Activated naive CD4-positive, alpha-beta T cell treated with anti-CD3 and anti-CD28 coated beads for 36 hours (primary cell): Measurements from ENCODE around the gene UBTF. TPM values are rescaled to one million over a fixed set of nuclear protein-coding genes. Genes with fewer than 3 reads are reported as not detected.
A peak's percentile ranks its signal among the peaks of the same experiment; 100 is the strongest.

Source experiments
- CTCF ChIA-PET: fragments of 350-600 bp; sonication (Branson Sonifier 250); formaldehyde crosslinking; loops from one replicate; lab custom pipeline; 2021; ENCODE audit warnings: antibody characterized with exemption; lab: Charles Lee
- DNase-seq: peaks from one replicate; pipeline ENCODE4 v3.0.0-alpha.2; 2020
- H3K27ac Mint-ChIP-seq: one replicate; pipeline ENCODE4 v1.8.0; 2021; ENCODE audit warnings: mild to moderate bottlenecking, mixed read lengths
- H3K27me3 Mint-ChIP-seq: one replicate; pipeline ENCODE4 v1.8.0; 2021; ENCODE audit warnings: low read depth, mixed read lengths
- H3K36me3 Mint-ChIP-seq: one replicate; pipeline ENCODE4 v1.8.0; 2021; ENCODE audit warnings: low read depth, mixed read lengths
- H3K4me1 Mint-ChIP-seq: one replicate; pipeline ENCODE4 v1.8.0; 2021; ENCODE audit warnings: low read depth, mixed read lengths
- H3K4me3 Mint-ChIP-seq: one replicate; pipeline ENCODE4 v1.8.0; 2021; ENCODE audit warnings: mild to moderate bottlenecking, moderate library complexity, mixed read lengths
- H3K9me3 Mint-ChIP-seq: one replicate; pipeline ENCODE4 v1.8.0; 2021; ENCODE audit warnings: mixed read lengths
- intact Hi-C: fragments of 100-400 bp; cut with micrococcal nuclease; formaldehyde crosslinking; loops from one replicate; pipeline ENCODE4 v1.15.1; 2023
- total RNA-seq, 2 experiments: library from RNA; stranded (reverse); gene quantifications; one replicate each; pipeline ENCODE4 v1.2.3, GENCODE V29; 2021

The UBTF gene
- total RNA-seq, 2 experiments from 2014 or later, result 91.8 to 92.6 TPM

DNA sequence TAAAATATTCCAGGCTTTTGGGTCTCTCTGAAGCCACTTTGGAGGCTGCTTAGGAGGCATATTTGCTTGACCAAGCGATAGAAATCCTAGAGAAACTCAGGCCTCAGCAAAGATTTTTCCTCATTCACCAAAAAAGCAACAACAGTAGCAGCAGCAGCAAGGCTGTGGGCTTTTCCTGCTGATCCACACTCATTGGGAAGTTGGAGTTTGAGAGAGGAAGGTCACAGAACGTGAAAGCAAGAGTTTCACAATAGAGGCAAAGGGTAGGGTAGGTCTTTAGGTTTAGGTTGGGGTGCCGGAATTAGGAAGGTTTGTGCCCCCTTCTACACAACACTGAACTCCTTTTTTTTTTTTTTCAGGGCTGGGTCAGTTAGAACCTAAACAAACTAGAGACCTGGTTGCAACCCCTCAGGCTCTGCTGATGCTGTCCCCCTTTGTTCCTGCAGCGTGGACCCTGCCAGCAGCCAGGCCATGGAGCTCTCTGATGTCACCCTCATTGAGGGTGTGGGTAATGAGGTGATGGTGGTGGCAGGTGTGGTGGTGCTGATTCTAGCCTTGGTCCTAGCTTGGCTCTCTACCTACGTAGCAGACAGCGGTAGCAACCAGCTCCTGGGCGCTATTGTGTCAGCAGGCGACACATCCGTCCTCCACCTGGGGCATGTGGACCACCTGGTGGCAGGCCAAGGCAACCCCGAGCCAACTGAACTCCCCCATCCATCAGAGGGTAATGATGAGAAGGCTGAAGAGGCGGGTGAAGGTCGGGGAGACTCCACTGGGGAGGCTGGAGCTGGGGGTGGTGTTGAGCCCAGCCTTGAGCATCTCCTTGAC lies 30.7 kb downstream of the UBTF start:
- Mint-ChIP-seq H3K36me3 (peaks cover 10% of the 10 kb centered on the region), H3K9me3 (no peaks in the 10 kb centered on the region), H3K4me1 (peaks cover 34% of the 10 kb centered on the region), H3K27ac (peak overlapping the region; percentile 99), H3K4me3 (peak overlapping the region; percentile 100), H3K27me3 (no peaks in the 10 kb centered on the region)
- no peak for DNase-seq
- CTCF ChIA-PET, result interaction anchor here (1.7 to 3.4 kb wide), 3 partner anchors 14 to 142 kb away, joined by 4 to 15 read pairs (median 6); no protein-coding TSS in a partner anchor
- intact Hi-C loops, result no loop called here

DNA sequence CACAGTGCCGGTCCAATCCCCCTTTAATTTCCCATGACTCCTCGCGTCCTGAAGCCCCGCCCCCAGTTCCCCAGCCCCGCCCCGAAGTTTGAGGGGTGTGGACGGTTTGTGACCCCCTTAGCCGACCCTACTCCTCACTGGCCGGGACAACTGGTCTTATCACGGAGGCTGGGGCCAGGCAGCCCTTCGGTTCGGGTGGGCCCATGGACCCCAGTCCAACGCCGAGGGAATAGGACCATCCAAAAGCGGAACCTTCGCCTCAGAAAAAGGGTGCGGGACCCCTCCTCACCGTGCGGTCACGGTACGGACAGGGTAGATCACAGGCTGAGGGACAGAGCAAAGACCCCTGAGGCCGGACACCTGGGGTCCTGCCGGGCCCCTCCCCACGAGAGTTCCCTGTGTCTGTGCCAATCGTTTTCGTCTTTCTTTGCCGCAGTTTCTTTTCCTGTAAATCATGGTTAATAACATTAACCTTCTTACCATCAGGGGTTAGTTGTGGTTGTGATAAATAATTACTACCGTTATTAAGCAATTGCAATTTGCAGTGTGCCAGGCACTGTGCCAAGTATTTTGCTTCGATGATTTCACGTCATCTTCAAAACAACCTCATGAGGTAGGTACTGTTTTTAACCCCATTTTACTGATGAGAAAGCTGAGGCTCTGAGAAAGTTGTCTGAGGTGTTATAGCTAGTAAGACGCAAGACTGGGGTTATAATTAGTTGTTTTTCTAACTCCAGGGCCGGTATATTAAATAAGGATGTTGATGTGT lies 32.2 kb downstream of the UBTF start:
- peak; percentile 52 for DNase-seq
- no peaks in the 10 kb centered on the region for H3K27me3 Mint-ChIP-seq
- no peaks in the 10 kb centered on the region for H3K9me3 Mint-ChIP-seq
- H3K4me3 Mint-ChIP-seq, result peak overlapping the region; percentile 100
- CTCF ChIA-PET, result interaction anchor here (1.2 to 3.4 kb wide), 5 partner anchors 16 to 157 kb away, joined by 3 to 15 read pairs (median 6); partner anchors contain the start of gene UBTF
- intact Hi-C loops, result loop anchor here (2.0 kb wide), 2 partner anchors 23 to 65 kb away; partner anchors contain the start of gene HDAC5
- peak overlapping the region; percentile 99 for H3K27ac Mint-ChIP-seq
- H3K4me1 Mint-ChIP-seq, result peaks cover 38% of the 10 kb centered on the region
- H3K36me3 Mint-ChIP-seq, result peaks cover 7% of the 10 kb centered on the region

DNA sequence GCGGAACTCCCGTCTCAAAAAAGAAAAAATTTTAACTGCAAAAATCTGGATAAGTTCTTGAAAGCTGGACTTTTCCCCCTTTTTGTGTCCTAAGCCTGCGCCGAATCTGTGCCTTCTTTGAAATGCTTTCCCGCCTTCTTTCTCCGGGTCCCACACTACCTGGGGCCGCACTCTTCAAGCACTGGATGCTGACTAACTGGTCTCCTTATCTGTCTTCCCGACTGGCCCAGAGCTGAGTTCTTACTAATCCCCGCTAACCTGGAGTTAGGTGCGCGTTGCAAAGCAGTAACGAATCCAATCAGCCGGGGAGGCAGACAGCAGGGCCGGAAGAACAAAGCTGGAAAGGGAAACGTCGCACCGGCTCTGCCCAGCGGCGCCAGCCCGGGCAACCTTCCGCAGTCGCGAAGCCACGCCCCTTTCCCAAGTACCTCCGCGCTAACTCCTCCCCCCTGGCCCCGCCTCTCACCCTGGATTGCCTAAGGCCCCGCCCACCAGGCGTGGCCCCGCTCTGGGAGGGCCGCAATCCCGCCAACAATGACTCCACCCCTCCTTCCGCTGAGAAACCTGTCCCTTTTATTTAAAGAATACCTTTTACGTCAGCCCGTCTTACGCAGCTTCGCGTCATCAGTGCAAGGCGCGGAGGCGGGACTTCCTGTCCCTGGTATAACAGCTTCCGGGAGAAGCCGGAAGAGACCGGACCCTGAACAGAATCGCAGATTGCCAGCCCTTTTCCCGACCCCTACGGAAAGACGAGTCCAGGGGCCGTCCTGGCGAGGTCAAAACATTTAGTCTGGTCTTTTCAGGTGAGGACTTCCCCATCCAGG lies 33.0 kb downstream of the UBTF start, which contains the start of gene TMUB2:
Gene TMUB2, plus strand, starts transcription at position 666 of the 824 bp plus-strand sequence. CDS start 737 bp downstream, outside the sequence.
- CTCF ChIA-PET, result interaction anchor here (0.7 to 3.4 kb wide), 12 partner anchors 16 to 277 kb away, joined by 3 to 15 read pairs (median 4); partner anchors contain the start of genes FAM171A2 and UBTF
- Mint-ChIP-seq H3K27me3 (no peaks in the 10 kb centered on the region), H3K4me3 (peak within 1 kb of the TSS; percentile 100), H3K9me3 (no peaks in the 10 kb centered on the region), H3K27ac (peak within 1 kb of the TSS; percentile 99), H3K4me1 (peaks cover 43% of the 10 kb centered on the region), H3K36me3 (peaks cover 13% of the 10 kb centered on the region)
- intact Hi-C loops, result loop anchor here (1.0 to 2.0 kb wide), 7 partner anchors 14 to 172 kb away; partner anchors contain the start of genes G6PC3, HDAC5, HROB and TMEM101
- DNase-seq, result peak; percentile 100

DNA sequence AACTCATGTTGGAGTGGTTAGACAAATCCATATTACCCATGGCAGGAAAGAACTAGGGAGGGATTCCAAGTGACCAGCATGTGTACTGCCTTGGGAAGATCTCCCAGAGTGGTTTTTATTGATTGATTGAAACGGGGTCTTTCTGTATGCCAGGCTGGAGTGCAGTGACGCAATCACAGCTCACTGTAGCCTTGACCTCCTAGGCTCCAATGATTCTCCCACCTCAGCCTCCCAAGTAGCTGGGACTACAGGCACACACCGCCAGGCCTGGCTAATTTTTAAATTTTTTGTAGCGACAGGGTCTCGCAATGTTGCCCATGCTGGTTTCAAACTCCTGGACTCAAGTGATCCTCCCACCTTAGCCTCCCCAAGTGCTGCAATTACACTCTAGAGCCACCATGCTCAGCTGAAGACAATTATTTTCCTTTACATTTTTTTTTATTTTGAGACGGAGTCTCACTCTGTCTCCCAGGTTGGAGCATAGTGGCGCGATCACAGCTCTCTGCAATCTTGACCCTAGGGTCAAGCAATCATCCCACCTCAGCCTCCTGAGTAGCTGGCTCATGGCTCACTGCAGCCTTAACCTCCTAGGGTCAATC lies 35.2 kb downstream of the UBTF start:
- H3K36me3 Mint-ChIP-seq, result peaks cover 9% of the 10 kb centered on the region
- no peak for DNase-seq
- no peak overlapping the region for H3K4me3 Mint-ChIP-seq
- H3K4me1 Mint-ChIP-seq, result peaks cover 43% of the 10 kb centered on the region
- intact Hi-C loops, result no loop called here
- no peaks in the 10 kb centered on the region for H3K27me3 Mint-ChIP-seq
- H3K9me3 Mint-ChIP-seq, result no peaks in the 10 kb centered on the region
- no peak overlapping the region for H3K27ac Mint-ChIP-seq
- CTCF ChIA-PET, result interaction anchor here (0.9 to 1.6 kb wide), 8 partner anchors 16 to 167 kb away, joined by 3 to 5 read pairs (median 4); no protein-coding TSS in a partner anchor

DNA sequence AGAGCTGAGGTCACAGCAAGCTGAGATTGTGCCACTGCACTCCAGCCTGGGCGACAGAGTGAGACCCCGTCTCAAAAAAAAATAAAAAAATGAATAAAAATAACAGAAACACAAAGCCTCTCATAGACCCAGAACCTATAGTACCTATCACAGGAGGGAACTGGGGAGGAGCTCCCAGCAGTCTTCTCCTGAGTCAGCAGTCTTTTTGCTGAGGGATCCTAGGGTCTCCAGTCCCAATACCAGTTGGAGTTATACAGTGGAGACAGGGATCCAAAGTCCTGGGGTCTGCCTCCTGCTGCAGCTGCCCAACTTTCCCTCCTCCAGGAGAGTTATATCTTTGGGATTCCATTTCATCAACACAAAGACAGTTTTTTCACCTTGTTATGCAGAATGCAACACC lies 36.5 kb downstream of the UBTF start:
- Mint-ChIP-seq H3K27me3 (no peaks in the 10 kb centered on the region), H3K36me3 (peaks cover 13% of the 10 kb centered on the region), H3K4me3 (no peak overlapping the region), H3K9me3 (no peaks in the 10 kb centered on the region), H3K27ac (peak overlapping the region; percentile 16), H3K4me1 (peaks cover 35% of the 10 kb centered on the region)
- CTCF ChIA-PET, result interaction anchor here (0.5 to 0.6 kb wide), 2 partner anchors 14 to 481 kb away, joined by 3 to 4 read pairs; no protein-coding TSS in a partner anchor
- DNase-seq, result no peak
- intact Hi-C loops, result no loop called here

DNA sequence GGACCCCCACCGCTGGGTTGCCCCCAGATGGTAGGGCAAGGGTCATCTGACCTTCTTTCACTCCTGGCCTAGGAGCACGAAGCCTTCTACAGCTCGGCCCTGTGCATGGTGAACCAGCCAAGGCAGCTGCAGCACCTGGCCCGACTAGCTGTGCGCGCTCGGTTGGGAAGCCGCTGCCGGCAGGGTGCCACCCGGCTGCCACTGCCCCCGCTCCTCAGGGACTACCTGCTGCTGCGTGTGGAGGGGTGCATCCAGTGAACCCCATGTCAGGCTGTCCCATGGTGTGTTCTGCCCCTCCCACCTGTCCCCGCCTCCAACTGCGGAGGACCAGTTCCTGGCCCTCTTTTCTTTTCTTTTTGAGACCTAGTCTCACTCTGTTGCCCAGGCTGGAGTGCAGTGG lies 41.3 kb downstream of the UBTF start:
- no peak overlapping the region for H3K27ac Mint-ChIP-seq
- H3K27me3 Mint-ChIP-seq, result no peaks in the 10 kb centered on the region
- H3K4me1 Mint-ChIP-seq, result peaks cover 8% of the 10 kb centered on the region
- intact Hi-C loops, result no loop called here
- H3K4me3 Mint-ChIP-seq, result no peak overlapping the region
- no peaks in the 10 kb centered on the region for H3K9me3 Mint-ChIP-seq
- H3K36me3 Mint-ChIP-seq, result peaks cover 13% of the 10 kb centered on the region
- DNase-seq, result no peak
- CTCF ChIA-PET, result no interaction called here

DNA sequence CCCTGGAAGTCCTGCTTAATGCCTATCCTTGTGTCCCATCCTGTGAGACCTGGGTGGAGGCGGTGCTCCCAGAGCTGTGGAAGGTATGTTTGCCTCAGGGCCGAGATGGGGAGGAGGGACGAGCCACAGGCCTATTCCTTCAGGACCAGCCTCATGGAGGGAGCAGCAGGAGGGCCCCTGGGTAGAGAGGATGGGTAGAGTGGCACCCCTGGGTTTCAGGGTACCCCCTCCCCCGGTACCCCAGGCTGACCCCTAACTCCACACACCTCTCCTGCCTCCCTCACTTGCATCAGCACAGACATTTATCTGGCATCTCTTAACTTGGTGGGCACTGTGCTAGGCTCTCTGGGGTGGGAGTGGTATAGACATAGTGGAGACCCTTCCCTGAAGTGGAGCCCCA lies 41.8 kb downstream of the UBTF start:
- intact Hi-C loops, result no loop called here
- H3K4me3 Mint-ChIP-seq, result no peak overlapping the region
- DNase-seq, result no peak
- peaks cover 13% of the 10 kb centered on the region for H3K36me3 Mint-ChIP-seq
- CTCF ChIA-PET, result no interaction called here
- H3K27me3 Mint-ChIP-seq, result no peaks in the 10 kb centered on the region
- H3K9me3 Mint-ChIP-seq, result no peaks in the 10 kb centered on the region
- H3K4me1 Mint-ChIP-seq, result peaks cover 7% of the 10 kb centered on the region
- H3K27ac Mint-ChIP-seq, result no peak overlapping the region

DNA sequence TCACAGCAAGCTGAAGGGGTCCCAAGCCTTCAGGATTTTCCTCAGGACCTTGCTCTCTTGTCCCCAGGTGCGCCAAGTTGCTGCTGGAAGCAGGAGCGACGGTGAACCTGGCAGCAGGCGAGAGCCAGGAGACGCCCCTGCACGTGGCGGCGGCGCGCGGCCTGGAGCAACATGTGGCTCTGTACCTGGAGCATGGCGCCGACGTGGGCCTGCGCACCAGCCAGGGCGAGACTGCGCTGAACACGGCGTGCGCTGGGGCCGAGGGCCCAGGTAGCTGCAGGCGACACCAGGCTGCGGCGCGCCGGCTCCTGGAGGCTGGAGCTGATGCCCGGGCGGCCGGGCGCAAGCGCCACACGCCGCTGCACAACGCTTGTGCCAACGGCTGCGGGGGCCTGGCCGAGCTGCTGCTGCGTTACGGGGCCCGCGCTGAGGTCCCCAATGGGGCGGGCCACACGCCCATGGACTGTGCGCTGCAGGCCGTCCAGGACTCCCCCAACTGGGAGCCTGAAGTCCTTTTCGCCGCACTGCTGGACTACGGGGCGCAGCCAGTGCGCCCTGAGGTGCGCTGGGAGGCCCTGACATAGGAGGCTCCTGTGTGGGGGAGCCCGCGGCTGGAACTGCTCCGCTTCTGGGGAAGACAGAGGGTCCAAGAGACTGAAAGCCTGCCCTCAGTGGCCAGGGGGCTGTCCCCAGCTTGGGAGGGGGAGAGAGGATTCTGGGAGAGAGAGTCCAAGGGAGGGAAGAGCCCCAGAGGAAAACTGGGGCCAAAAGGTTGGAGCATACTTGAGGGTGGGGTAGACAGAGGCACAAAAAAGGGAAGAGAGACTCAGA lies 42.6 kb downstream of the UBTF start:
- Mint-ChIP-seq H3K27me3 (no peaks in the 10 kb centered on the region), H3K4me3 (no peak overlapping the region), H3K4me1 (peaks cover 3% of the 10 kb centered on the region), H3K36me3 (peaks cover 11% of the 10 kb centered on the region), H3K27ac (no peak overlapping the region), H3K9me3 (no peaks in the 10 kb centered on the region)
- DNase-seq, result no peak
- CTCF ChIA-PET, result no interaction called here
- intact Hi-C loops, result no loop called here

DNA sequence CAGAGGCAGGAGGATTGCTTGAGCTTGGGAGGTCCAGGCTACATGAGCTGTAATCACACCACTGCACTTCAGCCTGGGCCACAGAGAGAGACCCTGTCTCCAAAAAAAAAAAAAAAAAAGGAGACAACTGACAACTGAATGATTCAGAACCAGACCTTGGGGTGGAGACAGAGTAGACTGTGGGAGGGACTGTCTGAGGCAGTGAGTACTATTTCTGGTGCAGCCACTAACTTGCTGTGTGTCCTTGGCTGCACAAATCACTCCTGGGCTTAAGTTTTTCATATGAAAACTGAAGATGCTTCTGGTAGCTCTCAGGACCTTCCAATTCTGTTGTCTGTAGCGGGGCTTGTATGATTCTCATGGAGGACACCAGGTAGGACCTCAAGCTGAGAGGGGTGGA lies 43.2 kb downstream of the UBTF start:
- Mint-ChIP-seq H3K4me3 (no peak overlapping the region), H3K9me3 (no peaks in the 10 kb centered on the region), H3K4me1 (peaks cover 2% of the 10 kb centered on the region), H3K36me3 (peaks cover 7% of the 10 kb centered on the region), H3K27me3 (no peaks in the 10 kb centered on the region), H3K27ac (no peak overlapping the region)
- CTCF ChIA-PET, result no interaction called here
- no peak for DNase-seq
- intact Hi-C loops, result no loop called here

DNA sequence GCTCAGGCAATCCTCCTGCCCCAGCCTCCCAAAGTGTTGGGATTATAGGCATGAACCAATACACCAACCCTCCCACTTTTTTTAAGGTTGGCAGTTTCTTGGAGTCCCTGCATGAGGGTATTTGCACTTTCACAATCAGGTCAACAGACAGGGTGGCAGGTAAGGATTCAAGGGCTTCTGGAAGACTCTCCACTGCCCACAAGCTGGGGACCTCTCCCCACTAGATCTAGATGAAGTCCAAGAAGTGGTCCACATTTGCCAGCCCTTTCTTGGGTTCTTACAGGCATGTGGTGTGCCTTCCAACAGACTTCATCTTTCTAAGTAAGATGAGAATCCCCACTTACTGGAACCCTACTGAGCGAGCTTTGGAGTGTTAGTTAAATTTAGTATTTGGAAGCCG lies 45.0 kb downstream of the UBTF start:
- H3K4me3 Mint-ChIP-seq, result no peak overlapping the region
- no peak overlapping the region for H3K27ac Mint-ChIP-seq
- no peaks in the 10 kb centered on the region for H3K27me3 Mint-ChIP-seq
- H3K36me3 Mint-ChIP-seq, result peaks cover 7% of the 10 kb centered on the region
- no peaks in the 10 kb centered on the region for H3K9me3 Mint-ChIP-seq
- CTCF ChIA-PET, result interaction anchor here (0.7 kb wide), 2 partner anchors 102 to 334 kb away, joined by 3 read pairs; no protein-coding TSS in a partner anchor
- H3K4me1 Mint-ChIP-seq, result peaks cover 2% of the 10 kb centered on the region
- DNase-seq, result no peak
- intact Hi-C loops, result no loop called here
